Adipose tissue (tissue), 3 donors: ENCODE results near the gene MARK2. TPM values are rescaled to one million over a fixed set of nuclear protein-coding genes. Genes with fewer than 3 reads are reported as not detected.
"Not testable (repeated sequence)": the region's sequence is repeated elsewhere in the genome, so short reads cannot be mapped to it uniquely, and the experiment has no call there.

ENCODE experiments used
- H3K27ac ChIP-seq: one replicate; pipeline ENCODE4 v1.5.1; 2013; ENCODE audit warnings: low read depth, low read length
- WGBS, 3 donors: extraction: QIAGEN DNeasy Blood & Tissue Kit; methylation state at CpG; one replicate each; pipeline ENCODE4 v1.1.7; 2013; 5-methylcytosine and 5-hydroxymethylcytosine counted together
- polyA plus RNA-seq, 3 donors: library from polyadenylated mRNA; stranded (reverse); fragments of 200-250 nt; gene quantifications; one replicate each; pipeline ENCODE4 v1.2.3, GENCODE V29; 2013
- donor health status: healthy with polysubstance abuse.
- donor health status: Bipolar disorder and iron deficiency.
- donor health status: healthy.

MARK2 gene
- polyA plus RNA-seq, result 10 to 100 TPM; 13.4 to 15.0 (median 14.2) TPM

DNA sequence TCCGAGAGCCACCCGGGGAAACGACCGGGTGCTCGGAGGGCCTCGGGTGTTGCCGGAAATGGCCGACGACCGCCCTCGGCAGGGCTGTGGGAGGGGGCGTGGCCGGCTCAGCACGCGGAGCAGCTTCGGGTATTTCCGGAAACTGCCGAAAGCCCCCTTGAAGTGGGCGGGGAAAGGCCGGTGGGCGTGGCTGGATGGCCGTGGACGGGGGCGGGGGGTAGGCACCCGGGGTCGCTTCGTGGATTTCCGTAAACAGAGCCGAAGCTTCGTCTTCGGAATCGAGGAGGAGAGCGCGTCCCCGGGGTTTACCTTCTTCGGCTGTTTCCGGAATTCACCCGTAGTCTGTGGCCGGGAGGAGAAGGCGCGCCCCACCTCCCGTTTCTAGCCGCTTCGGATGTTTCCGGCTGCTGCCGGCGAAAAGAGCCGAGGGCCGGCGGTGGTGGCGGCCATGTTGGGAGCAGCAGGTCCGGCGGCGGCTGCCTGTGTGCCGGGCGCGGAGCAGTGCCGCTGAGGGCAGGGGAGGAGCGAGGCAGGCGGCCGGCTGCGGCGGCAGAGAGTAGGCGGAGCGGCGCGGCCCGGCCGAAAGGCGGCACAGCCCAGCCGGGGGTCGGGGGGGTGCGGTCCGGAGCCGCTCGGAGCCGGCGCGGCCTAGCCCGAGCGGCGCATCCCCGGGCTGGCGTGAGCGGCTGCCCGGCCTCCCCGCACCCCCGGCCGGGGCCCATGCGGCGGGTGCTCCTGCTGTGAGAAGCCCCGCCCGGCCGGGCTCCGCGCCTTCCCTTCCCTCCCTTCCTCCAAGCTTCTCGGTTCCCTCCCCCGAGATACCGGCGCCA, at the start of gene MARK2:
Gene MARK2 (plus strand): TSS at position 433 of the 830 bp plus-strand sequence. CDS start 397 bp downstream, at position 830.
- H3K27ac ChIP-seq, result peak within 1 kb of the TSS; percentile 34
- 0% methylated on average over 54 to 100 of the region's 100 CpGs for WGBS, 3 donors

DNA sequence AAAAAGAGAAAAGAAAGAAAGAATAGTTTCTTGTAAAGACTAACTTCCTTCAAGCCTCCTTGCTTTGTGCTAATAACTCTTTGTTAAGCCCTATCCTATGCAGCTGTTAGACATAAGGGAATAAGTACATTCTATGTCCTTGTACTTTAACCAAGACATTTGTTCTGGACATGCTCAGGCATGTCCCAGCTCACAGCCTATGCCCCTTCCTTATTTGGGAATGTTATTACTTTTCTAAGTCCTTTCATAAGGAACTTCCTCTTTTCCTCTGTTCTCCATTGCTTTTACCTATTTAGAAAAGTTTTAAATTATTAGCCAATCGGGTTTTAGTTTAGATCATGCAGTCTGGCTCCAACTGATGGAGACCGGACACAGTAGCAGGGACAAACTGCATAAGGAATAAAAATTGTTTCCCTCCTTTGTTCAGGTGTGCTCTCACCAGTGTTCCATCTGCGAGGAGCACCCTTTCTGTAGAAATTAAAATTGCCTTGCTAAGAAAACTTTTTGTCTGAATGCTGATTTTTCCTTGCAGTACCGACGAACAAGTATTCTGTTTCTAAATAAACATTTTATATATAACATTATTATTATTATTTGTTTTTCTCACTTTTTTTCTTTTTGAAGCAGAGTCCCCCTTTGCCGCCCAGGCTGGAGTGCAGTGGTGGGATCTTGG, 47.3 kb upstream of the MARK2 start:
- no peak overlapping the region for H3K27ac ChIP-seq
- WGBS, 3 donors, result 83 to 97% (median 97%) methylated on average over 6 of the region's 6 CpGs

DNA sequence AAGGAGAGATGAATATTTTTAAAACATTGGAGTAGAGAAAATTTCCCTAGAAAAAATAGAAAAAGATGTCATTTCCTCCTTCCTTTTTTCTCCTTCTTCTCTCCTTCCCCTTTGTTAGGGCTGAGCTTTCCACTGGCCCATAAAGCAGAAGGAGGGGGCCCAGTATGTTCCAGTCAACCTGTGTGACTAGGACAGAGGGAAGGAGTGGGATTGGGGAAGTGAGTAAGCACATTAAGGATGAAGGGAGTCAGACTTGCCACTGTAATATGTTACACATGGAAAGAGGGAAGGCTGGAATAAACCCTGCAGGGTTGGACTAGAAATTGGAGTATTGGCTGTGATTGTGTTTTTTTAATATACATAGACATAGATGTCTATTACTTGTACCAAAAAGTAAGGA, 45.7 kb upstream of the MARK2 start:
- H3K27ac ChIP-seq, result no peak overlapping the region

DNA sequence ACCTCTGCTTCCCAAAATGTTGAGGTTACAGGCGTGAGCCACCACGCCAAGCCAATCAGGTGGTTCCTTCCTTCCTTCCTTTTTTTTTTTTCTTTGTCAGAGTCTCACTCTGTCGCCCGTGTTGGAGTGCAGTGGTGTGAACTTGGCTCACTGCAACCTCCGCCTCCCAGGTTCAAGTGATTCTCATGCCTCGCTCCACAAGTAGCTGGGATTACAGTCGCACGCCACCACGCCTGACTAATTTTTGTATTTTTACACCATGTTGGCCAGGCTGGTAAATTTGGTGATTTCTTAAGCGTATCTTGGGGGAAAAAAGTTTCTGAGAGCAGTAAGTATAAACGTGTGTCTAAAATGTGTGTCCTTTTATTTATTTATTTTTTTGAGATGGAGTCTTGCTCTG, 43.8 kb upstream of the MARK2 start:
- H3K27ac ChIP-seq, result no peak overlapping the region
- WGBS, 3 donors, result 70 to 83% (median 78%) methylated on average over 11 of the region's 11 CpGs

DNA sequence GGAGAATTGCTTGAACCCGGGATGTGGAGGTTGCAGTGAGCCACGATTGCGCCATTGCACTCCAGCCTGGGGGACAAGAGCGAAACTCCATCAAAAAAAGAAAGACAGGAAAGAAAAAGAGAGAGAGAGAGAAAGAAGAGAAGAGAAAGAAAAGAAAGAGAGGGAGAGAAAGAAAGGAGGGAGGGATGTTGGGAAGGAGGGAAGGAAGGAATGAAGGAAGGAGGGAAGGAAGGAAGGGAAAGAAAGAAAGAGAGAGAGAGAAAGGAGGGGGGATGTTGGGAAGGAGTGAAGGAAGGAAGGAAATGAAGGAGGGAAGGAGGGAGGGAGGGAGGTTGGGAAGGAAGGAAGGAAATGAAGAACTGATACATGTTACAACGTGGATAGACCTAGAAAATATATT, 38.0 kb upstream of the MARK2 start:
- WGBS, 3 donors, result 78 to 84% (median 84%) methylated on average over 5 of the region's 5 CpGs
- no peak overlapping the region for H3K27ac ChIP-seq

DNA sequence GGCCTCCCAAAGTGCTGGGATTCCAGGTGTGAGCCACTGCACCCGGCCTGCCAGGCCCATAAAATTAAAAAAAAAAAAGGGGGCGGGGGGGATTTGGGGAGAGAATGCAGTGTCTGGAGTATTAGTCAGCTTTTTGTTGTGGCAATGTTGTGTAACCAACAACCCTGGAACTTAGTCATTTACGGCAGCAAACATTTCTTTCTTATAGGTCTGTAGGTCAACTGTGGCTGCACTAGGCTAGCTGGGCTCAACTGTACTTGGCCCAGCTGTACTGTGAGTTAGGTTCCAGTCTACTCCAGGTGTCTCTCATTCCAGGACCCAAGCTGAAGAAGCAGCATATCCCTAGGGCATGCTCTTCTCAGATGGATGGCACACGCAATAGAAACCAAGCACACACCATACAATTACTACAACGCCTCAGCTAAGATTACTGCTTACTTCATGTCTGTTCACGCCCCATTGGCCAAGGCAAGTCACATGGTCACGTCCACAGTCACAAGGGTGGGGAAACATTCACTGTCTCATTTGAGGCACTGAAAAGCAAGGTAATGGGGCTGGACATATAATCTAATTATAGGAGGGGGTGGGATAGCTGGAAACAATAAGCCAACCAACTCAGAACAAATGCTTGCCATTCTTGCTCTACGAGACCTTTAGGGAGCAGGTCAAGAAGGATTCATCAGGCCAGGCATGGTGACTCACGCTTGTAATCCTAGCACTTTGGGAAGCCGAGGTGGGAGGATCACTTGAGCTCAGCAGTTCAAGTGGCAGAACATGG, 36.1 kb upstream of the MARK2 start:
- 85 to 86% (median 85%) methylated on average over 10 of the region's 10 CpGs for WGBS, 3 donors
- no peak overlapping the region for H3K27ac ChIP-seq

DNA sequence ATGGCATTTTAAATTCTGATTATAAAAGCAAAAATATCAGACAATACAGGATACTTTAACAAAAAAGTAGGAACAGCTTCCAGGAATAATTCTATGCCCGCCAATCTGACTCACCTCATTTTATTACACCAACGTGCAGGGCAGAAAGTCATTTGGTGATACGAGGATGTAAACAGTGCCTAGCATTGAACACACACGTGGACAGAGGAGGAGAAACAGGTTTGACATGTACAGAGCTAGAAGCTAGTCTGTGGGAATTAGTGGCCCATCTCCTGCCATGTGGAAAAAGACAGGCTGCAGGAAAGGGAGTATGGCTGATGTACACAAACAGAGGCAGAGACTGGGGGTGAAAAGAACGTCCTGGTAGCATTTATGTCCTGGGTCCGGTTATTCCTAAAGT, 34.7 kb upstream of the MARK2 start:
- 52 to 81% (median 75%) methylated on average over 6 of the region's 6 CpGs for WGBS, 3 donors
- no peak overlapping the region for H3K27ac ChIP-seq

DNA sequence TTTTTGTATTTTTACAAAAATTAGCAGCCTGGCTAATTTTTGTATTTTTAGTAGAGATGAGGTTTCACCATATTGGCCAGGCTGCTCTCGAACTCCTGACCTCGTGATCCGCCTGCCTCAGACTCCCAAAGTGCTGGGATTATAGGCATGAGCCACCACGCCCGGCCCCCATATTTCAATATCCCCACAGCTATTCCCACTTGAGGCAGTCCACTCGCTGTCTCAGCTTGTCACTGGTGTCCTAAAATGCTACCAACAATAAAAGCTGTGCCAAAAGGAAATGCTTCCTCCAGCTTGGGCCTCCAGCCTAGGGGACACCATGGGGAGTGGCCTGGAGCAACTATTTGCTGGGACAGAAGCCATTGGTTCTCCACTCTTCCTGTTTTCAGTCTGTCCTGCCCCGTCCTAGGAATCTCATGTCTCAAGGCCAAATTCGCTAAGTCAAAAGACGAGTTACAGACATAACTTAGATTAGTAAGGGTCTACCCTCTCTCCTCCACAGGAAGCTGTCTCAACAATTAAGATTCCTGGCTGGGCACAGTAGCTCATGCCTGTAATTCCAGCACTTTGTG, 33.0 kb upstream of the MARK2 start:
- WGBS, 3 donors, result 51 to 71% (median 69%) methylated on average over 9 of the region's 9 CpGs
- no peak overlapping the region for H3K27ac ChIP-seq

DNA sequence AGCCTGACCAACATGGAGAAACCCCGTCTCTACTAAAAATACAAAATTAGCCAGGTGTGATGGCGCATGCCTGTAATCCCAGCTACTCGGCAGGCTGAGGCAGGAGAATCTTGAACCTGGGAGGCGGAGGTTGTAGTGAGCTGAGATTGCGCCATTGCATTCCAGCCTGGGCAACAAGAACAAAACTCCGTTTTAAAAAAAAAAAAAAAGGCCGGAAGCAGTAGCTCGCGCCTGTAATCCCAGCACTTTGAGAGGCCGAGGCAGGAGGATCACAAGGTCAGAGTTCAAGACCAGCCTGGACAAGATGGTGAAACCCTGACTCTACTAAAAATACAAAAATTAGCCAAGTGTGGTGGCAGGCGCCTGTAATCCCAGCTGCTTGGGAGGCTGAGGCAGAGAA, 28.5 kb upstream of the MARK2 start:
- not testable (repeated sequence) for H3K27ac ChIP-seq
- 87 to 95% (median 94%) methylated on average over 11 of the region's 11 CpGs for WGBS, 3 donors

DNA sequence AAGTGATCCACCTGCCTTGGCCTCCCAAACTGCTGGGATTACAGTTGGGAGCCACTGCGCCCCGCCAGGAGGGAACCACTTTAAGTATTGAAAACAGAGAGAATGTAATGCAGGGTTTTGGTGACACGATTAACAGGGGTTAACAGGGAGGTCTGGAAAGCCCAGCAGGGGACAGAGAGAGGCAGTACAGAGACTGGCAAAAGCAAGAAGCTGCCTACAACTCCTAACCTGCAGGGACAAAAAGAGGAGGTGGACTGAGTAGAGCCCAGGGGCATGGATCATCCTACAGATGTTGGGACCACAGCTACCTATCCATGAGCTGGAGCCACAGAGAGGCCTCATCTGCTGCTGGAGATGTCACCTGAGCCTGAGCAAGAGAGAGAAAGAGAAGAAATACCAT, 27.4 kb upstream of the MARK2 start:
- 78 to 90% (median 89%) methylated on average over 3 of the region's 3 CpGs for WGBS, 3 donors
- H3K27ac ChIP-seq, result no peak overlapping the region

DNA sequence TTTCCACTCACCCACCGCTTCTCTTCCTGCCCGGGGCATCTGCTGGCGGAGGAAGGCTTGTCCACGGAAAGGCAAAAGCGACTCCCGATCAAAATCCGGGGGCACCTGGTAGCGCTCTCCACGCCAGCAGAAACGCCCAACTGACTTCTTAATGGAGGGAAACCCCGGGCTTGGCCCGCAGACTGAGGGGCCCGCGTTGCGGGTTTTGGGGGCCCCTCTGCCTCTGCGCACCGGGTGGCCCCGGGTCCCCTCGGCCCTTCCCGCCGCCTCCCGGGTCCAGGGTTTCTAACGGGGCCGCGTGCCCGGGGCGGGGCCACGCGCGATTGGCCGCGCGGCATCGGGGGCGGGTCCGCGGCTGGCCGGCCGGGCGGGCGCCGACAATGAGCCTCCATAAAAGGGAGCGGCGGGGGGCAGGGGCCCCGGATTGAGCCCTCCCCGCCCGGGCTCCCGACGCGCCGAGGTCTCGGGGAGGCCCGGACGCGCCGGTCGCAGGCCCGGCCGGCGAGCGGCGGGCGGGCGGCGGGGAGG, 25.8 kb upstream of the MARK2 start, which contains the start of gene SPINDOC:
Gene SPINDOC (plus strand): TSS at position 422 of the 528 bp plus-strand sequence. CDS start 231 bp downstream, outside the sequence.
- H3K27ac ChIP-seq, result no peak within 1 kb of the TSS
- 0 to 1% (median 0%) methylated on average over 43 to 65 of the region's 65 CpGs for WGBS, 3 donors

DNA sequence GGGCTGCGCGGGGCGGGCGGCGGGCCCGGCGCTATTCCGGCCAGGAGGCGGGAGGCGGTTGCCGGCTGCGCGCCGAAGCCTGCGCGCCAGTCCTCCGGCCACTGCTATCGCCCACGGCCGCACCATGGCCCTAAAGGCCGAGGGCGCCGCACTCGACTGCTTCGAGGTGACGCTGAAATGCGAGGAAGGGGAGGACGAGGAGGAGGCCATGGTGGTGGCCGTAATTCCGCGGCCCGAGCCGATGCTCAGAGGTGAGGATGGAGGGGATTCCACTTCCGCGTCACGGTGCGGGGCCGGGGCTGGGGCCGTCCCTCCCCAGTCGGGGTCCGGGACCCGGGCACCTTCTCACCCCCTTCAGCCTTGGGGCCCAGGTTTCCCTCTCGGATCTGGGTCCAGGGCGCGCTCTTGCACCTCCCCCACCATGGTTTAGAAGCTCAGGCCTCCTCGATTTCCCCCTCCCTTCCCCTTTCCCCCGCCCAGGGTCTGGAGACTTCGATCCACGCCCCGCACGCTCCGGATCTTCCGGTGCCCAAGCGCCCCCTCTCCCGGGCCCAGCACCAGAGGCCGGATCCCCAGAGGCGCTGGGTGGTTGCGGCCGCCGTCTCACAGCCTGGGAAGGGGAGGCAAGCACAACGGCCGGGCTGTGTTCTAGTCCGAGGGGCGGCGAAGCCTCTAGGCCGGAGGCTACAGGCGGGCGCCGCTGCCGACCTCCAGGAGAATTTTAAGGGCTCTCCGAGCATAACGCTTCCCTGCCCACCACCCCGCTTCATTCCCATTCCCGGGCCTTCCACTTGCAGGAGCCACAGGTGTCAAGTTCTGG, 25.1 kb upstream of the MARK2 start:
- no peak overlapping the region for H3K27ac ChIP-seq
- WGBS, 3 donors, result 1% methylated on average over 51 to 74 of the region's 74 CpGs

DNA sequence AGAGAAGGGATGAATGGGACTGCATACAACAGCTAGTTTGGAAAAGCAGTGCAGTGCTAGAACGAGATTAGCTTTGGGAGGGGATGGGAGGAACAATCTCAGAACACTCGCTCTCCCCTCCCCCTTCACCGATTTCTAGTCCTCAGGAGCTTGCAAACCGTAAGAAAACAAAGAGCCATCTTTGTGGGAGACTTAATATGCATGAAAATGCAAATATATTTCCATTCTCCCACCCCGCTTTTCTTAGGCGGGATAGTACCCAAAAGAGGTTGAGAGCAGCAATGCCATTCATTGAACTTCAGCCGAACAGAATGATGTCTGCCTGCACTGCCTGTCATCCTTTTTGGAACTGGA, 24.6 kb upstream of the MARK2 start:
- WGBS, 3 donors, result 21 to 40% (median 22%) methylated on average over 7 of the region's 7 CpGs
- no peak overlapping the region for H3K27ac ChIP-seq

DNA sequence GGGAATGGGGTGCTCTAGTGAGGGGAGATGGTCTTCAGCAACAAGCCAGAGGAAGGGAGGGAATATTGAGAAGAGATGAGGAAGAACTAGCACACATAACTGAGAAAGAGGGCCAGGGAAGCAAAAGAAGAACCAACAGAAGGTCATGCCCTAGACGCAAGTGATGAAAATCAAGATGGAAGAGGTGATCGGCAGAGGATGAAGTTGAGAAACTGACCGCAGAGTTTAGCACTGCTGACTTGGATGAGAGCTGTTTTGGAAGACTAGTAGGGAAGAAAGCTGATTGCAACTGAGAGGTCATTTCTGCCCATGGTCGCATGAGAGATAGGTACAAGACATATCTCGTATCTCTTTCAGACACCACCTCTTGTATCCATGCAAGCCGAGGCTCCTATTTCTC, 22.7 kb upstream of the MARK2 start:
- no peak overlapping the region for H3K27ac ChIP-seq
- 89 to 92% (median 92%) methylated on average over 6 of the region's 6 CpGs for WGBS, 3 donors

DNA sequence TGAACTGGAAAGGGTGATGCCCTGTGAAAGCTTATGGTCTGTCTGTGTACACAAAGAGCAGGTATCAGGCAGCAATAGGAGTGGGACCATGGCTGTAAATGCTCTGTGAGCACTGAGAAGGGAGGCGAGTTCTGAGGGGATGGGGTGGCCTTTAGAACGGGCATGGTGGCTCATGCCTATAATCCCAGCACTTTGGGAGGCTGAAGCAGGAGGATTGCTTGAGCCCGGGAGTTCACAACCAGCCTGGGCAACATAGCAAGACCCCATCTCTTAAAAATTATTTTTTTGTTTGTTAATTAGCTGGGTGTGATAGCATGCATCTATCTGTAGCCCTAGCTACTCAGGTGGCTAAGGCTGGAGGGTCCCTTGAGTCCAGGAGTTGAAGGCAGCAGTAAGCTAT, 22.2 kb upstream of the MARK2 start:
- 91 to 99% (median 96%) methylated on average over 3 of the region's 3 CpGs for WGBS, 3 donors
- no peak overlapping the region for H3K27ac ChIP-seq

DNA sequence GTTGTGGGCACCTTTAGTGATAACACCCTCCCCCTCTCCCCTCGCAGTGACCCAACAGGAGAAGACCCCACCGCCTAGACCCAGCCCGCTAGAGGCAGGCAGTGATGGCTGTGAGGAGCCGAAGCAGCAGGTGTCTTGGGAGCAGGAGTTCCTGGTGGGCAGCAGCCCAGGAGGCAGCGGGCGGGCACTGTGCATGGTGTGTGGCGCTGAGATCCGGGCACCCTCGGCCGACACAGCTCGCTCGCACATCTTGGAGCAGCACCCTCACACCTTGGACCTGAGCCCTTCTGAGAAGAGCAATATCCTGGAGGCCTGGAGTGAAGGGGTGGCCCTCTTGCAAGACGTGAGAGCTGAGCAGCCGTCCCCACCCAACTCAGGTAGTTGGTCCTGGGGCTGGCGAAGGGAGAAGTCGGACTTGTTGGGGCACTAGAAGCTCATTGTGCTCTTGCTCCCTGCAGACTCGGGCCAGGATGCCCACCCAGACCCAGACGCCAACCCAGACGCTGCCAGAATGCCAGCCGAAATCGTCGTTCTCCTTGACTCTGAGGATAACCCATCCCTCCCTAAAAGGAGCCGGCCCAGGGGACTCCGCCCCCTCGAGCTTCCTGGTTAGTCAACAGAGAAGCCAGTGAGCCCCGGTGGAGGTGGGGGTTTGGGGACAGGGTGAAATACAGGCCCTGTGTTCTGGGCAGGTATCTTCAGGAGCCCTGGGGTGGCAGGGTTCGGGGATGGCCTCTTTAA, 21.0 kb upstream of the MARK2 start:
- no peak overlapping the region for H3K27ac ChIP-seq
- 87 to 89% (median 87%) methylated on average over 26 to 27 of the region's 27 CpGs for WGBS, 3 donors

DNA sequence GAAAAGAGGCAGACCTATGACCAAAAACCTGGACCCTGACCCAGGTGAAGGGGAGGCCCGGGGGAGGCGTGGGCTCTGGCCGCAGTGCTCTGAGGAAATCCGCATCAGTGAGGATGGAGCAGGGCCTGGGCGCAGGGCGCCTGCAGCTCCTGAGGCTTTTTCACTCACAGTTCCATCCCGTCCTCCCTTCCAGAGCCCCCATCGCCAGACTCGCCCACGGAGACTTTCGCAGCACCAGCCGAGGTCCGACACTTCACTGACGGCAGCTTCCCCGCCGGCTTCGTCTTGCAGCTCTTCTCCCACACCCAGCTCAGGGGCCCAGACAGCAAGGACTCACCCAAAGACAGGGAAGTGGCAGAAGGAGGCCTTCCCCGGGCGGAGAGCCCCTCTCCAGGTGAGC, 20.3 kb upstream of the MARK2 start:
- WGBS, 3 donors, result 94 to 99% (median 97%) methylated on average over 19 of the region's 19 CpGs
- no peak overlapping the region for H3K27ac ChIP-seq
